Left lung (tissue), 10 donors: ENCODE results near the gene MCL1. TPM values are rescaled to one million over a fixed set of nuclear protein-coding genes. Genes with fewer than 3 reads are reported as not detected.

Experiments
- ATAC-seq: fragments of 200-7000 bp; cut with Tn5 transposase; one replicate; pipeline ENCODE4 v1.9.1; 2020; ENCODE audit warnings: moderate library complexity
- DNase-seq, 4 donors: peaks; one replicate each; pipeline ENCODE4 v3.0.0-alpha.2; 2013 to 2020
- H3K27ac ChIP-seq, 2 donors: fragments of 200-600 bp; sonication (generic) in 1 of 2; one replicate each; pipeline versions ENCODE4 v1.5.0 to v1.8.0; 2020 to 2021
- H3K27me3 ChIP-seq, 2 donors: fragments of 200-600 bp; sonication (generic) in 1 of 2; one replicate each; pipeline versions ENCODE4 v1.5.0 to v1.8.0; 2020 to 2021
- H3K36me3 ChIP-seq, 2 donors: fragments of 200-600 bp; sonication (generic) in 1 of 2; one replicate each; pipeline versions ENCODE4 v1.5.0 to v1.8.0; 2020 to 2021
- H3K4me1 ChIP-seq, 2 donors: fragments of 200-600 bp; one replicate each; pipeline ENCODE4 v1.8.0; 2021
- H3K4me3 ChIP-seq, 2 donors: fragments of 200-600 bp; sonication (generic) in 1 of 2; one replicate each; pipeline versions ENCODE4 v1.5.0 to v1.8.0; 2020 to 2021; ENCODE audit warnings: mild to moderate bottlenecking in 1 of 2
- H3K9me3 ChIP-seq, 2 donors: fragments of 200-600 bp; sonication (generic) in 1 of 2; one replicate each; pipeline versions ENCODE4 v1.5.0 to v1.8.0; 2020 to 2021
- intact Hi-C, 2 donors: fragments of 100-400 bp; cut with DNase I; formaldehyde crosslinking; loops; one replicate each; pipeline versions ENCODE4 v1.11.2 to v1.14.2; 2022
- polyA plus RNA-seq, 6 donors: library from polyadenylated mRNA; unstranded; fragments of 120-200 nt; gene quantifications; one replicate each; pipeline ENCODE4 v1.2.1, GENCODE V29; 2013; ENCODE audit not compliant: insufficient read length in 6 of 6
- total RNA-seq, 2 donors: library from RNA; stranded (reverse); fragmentation: NEBNext Ultra II Directional; extraction: Animal tissue kit (Norgen Biotek cat#: 25700); gene quantifications; one replicate each; pipeline ENCODE4 v1.2.1, GENCODE V29; 2021
- TF ChIP-seq, protein P1 (sequence below), 2 donors: fragments of 200-600 bp; sonication (generic) in 1 of 2; IDR thresholded peaks; one replicate each; pipeline versions ENCODE4 v1.5.0 to v1.8.0; 2021; ENCODE audit warnings: antibody characterized with exemption in 2 of 2
- donor health status: DM: no; HTN: yes; CAD: no.
- donor health status: DM: no; HTN: no; CAD: no.

MCL1 gene
- total and polyA plus RNA-seq, 8 donors: 114 to 280 (median 184) TPM

DNA sequence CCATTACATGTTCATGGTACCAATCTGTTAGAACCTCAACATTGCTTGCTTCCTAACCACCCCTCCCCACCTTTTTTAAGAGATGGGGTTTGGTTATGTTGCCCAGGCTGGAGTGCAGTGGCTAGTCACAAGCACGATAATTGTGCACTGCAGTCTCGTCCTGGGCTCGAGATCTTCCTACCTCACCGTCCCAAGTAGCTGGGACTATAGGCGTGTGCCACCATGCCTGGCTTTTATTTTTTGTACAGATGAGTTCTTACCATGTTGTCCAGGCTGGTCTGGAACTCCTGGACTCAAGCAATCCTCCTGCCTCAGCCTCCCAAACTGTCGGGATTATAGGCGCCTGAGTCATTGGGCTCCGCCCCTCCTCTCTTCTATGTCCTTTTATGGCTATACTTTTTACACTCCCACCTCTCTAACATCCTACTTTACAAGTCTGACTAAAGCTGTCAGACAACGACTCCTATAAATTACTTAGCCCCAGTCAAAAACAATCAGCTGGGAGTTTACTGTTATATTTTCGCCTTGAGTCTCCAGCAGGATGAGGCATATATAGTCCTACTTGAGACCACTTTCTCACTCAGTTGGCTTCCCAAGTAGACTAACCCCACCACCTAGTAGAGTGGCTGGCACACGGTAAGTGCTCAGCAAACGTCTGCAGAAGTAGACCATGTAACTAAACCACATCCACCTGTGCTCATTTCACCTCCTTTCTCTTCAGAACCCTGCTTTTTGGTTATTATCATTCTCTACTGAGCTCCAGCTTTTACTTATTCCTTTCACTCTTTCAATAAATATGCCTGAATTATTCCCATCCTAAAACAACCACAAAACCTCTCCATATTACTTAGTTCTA, 36.2 kb upstream of the MCL1 start:
- Histone ChIP-seq H3K36me3 (peaks cover 0 to 26% of the 10 kb centered on the region in 2 donors), H3K4me3 (no peak overlapping the region), H3K27ac (peak overlapping the region; percentile 44 to 100), H3K9me3 (no peaks in the 10 kb centered on the region), H3K27me3 (no peaks in the 10 kb centered on the region), H3K4me1 (peaks cover 46 to 94% of the 10 kb centered on the region in 2 donors)
- DNase-seq: no peak
- intact Hi-C loops: no loop called here
- ATAC-seq: no peak
- TF ChIP-seq, protein P1, sequence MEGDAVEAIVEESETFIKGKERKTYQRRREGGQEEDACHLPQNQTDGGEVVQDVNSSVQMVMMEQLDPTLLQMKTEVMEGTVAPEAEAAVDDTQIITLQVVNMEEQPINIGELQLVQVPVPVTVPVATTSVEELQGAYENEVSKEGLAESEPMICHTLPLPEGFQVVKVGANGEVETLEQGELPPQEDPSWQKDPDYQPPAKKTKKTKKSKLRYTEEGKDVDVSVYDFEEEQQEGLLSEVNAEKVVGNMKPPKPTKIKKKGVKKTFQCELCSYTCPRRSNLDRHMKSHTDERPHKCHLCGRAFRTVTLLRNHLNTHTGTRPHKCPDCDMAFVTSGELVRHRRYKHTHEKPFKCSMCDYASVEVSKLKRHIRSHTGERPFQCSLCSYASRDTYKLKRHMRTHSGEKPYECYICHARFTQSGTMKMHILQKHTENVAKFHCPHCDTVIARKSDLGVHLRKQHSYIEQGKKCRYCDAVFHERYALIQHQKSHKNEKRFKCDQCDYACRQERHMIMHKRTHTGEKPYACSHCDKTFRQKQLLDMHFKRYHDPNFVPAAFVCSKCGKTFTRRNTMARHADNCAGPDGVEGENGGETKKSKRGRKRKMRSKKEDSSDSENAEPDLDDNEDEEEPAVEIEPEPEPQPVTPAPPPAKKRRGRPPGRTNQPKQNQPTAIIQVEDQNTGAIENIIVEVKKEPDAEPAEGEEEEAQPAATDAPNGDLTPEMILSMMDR (IDR thresholded peaks at IDR 0.05): no peak

DNA sequence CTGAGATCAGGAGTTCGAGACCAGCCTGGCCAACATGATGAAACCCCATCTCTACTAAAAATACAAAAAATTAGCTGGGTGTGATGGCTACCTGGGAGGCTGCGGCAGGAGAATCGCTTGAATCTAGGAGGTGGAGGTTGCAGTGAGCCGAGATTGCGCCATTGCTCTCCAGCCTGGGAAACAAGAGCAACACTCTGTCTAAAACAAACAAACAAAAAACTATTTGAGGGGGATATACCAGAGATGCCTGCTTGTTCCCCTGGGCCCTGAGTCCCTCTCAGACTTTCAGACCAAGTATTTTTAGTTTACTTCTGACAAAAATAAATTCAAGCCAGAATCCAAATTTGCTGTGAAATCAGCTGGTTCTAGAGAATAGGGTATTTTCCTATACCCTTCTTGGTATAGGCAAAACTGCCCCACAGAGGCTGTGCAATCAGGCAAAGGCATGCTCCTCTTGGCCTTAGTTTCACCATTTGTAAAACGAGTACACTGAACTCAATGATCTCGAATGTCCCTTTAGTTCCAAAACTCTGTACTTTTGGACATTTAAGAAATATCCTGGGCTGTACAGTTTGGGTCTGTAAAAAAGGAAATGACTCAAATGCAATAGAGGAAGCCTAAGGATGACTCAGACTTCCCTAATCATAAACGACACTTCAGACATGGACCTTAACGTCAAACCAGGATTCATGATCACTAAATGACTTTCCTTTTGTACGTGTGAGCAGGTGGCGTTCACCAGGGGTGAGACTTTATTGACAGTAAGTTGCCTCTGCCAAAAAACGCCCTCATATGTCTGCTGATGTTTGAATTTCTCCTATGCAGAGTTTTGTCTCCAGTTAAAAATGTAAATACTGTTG, 33.9 kb upstream of the MCL1 start:
- H3K27ac ChIP-seq: peak overlapping the region; percentile 95 to 100
- H3K4me1 ChIP-seq: peaks cover 36 to 92% of the 10 kb centered on the region in 2 donors
- intact Hi-C loops: no loop called here
- TF ChIP-seq, protein P1 (IDR thresholded peaks at IDR 0.05): no peak
- H3K9me3 ChIP-seq: no peaks in the 10 kb centered on the region
- ATAC-seq (peak; percentile 62), DNase-seq (peak in 2 of 4 donors; percentile 24 to 52)
- no peaks in the 10 kb centered on the region for H3K27me3 ChIP-seq
- peaks cover 0 to 13% of the 10 kb centered on the region in 2 donors for H3K36me3 ChIP-seq
- H3K4me3 ChIP-seq: peak overlapping the region in 1 of 2 donors; percentile 25

DNA sequence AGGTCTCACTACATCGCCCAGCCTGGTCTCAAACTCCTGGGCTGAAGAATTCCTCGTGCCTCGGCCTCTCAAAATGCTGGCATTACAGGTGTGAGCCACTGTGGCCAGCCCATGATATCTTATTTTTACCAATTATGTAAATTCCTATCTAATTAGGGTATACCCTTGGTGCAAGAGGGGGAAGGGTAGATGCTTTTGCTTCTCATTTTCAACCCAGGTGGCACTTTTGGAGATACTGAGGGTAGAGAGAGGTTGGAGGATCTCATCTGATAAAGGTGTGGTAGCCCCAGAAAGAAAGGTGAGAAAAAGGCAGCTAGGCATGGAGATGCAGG, 32.6 kb upstream of the MCL1 start:
- TF ChIP-seq, protein P1 (IDR thresholded peaks at IDR 0.05): no peak
- peaks cover 0 to 4% of the 10 kb centered on the region in 2 donors for H3K36me3 ChIP-seq
- ATAC-seq: no peak
- peak overlapping the region; percentile 95 to 100 for H3K27ac ChIP-seq
- no peaks in the 10 kb centered on the region for H3K27me3 ChIP-seq
- intact Hi-C loops: no loop called here
- H3K9me3 ChIP-seq: no peaks in the 10 kb centered on the region
- no peak overlapping the region for H3K4me3 ChIP-seq
- no peak for DNase-seq
- peaks cover 36 to 88% of the 10 kb centered on the region in 2 donors for H3K4me1 ChIP-seq

DNA sequence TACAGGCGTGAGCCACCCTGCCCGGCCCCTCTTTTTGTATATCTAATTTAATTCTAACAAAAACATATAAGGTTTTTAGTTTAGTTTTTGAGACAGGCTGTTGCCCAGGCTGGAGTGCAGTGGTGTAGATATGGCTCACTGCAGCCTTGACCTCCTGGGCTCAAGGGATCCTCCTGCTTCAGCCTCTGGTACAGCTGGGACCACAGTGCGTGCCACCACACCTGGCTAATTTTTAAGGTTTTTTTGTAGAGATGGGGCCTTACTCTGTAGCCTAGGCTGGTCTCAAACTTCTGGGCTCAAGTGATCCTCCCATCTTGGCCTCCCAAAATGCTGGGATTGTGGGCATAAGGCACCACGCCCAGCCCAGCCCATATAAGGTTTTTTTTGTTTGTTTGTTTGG, 31.2 kb upstream of the MCL1 start:
- intact Hi-C loops: no loop called here
- H3K27me3 ChIP-seq: no peaks in the 10 kb centered on the region
- no peaks in the 10 kb centered on the region for H3K36me3 ChIP-seq
- no peak overlapping the region for H3K4me3 ChIP-seq
- no peak for ATAC-seq
- DNase-seq: no peak
- H3K27ac ChIP-seq: peak overlapping the region; percentile 95 to 100
- TF ChIP-seq, protein P1 (IDR thresholded peaks at IDR 0.05): no peak
- H3K9me3 ChIP-seq: no peaks in the 10 kb centered on the region
- H3K4me1 ChIP-seq: peaks cover 36 to 83% of the 10 kb centered on the region in 2 donors

DNA sequence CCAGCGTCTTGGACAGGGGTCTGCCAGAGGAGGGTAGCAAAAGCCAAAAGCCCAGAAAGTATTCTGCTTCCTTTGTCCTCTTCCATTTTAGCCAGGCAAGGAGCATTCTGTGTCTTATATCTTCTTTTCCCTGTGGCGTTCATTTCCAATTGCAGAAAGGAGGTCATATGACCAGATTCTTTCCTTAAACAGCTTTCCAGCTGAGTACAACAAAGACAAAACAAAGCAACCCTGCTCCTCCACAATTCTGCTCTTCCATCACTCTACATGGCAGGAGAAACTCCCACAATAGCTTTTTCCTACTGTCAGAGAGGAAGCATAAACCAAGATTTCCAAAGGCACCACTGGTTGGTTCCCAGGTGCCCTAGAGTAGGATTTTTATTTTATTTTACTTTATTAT, 30.3 kb upstream of the MCL1 start:
- Histone ChIP-seq H3K4me3 (no peak overlapping the region), H3K27me3 (no peaks in the 10 kb centered on the region), H3K36me3 (no peaks in the 10 kb centered on the region), H3K4me1 (peaks cover 39 to 83% of the 10 kb centered on the region in 2 donors), H3K27ac (peak overlapping the region; percentile 95 to 100), H3K9me3 (no peaks in the 10 kb centered on the region)
- DNase-seq (no peak), ATAC-seq (no peak)
- TF ChIP-seq, protein P1 (IDR thresholded peaks at IDR 0.05): no peak
- intact Hi-C loops: no loop called here
